Astrocyte (in vitro differentiated cells and primary cell): ENCODE measurements around the gene DNAH1. TPM values are rescaled to one million over a fixed set of nuclear protein-coding genes. Genes with fewer than 3 reads are reported as not detected.

Experiments used
- DNase-seq: peaks from one replicate; pipeline ENCODE4 v3.0.0-alpha.2; 2010; ENCODE audit warnings: low read depth
- FAIRE-seq: peaks from 2 replicates; lab custom pipeline; 2011; peaks lifted over from hg19 to GRCh38; lab: Jason Lieb, UNC
- H2AFZ ChIP-seq: 2 replicates; pipeline ENCODE4 v1.6.0; 2012; ENCODE audit warnings: low read depth, low read length, inconsistent platforms
- H3K27ac ChIP-seq: 2 replicates; pipeline ENCODE4 v1.5.1; 2011; ENCODE audit warnings: low read depth, low read length, inconsistent platforms
- H3K27me3 ChIP-seq: 2 replicates; pipeline ENCODE4 v1.6.0; 2011; ENCODE audit warnings: low read length, inconsistent platforms; ENCODE audit not compliant: insufficient read depth
- H3K36me3 ChIP-seq: 2 replicates; pipeline ENCODE4 v1.5.1; 2011; ENCODE audit warnings: low read length, inconsistent platforms; ENCODE audit not compliant: insufficient read depth
- H3K4me1 ChIP-seq: 2 replicates; pipeline ENCODE4 v1.5.1; 2011; ENCODE audit warnings: low read length, inconsistent platforms; ENCODE audit not compliant: insufficient read depth
- H3K4me2 ChIP-seq: 2 replicates; pipeline ENCODE4 v1.6.0; 2012; ENCODE audit warnings: low read length, inconsistent platforms
- H3K4me3 ChIP-seq: 2 replicates; pipeline ENCODE4 v1.5.1; 2011; ENCODE audit warnings: low read depth, mild to moderate bottlenecking, low read length, inconsistent platforms; ENCODE audit not compliant: insufficient read depth
- H3K79me2 ChIP-seq: 2 replicates; pipeline ENCODE4 v1.6.0; 2012; ENCODE audit warnings: mild to moderate bottlenecking, low read length, inconsistent platforms; ENCODE audit not compliant: insufficient read depth
- H3K9ac ChIP-seq: 2 replicates; pipeline ENCODE4 v1.6.0; 2012; ENCODE audit warnings: mild to moderate bottlenecking, low read length, inconsistent platforms
- H3K9me3 ChIP-seq: 2 replicates; pipeline ENCODE4 v1.5.1; 2012; ENCODE audit warnings: low read depth, mild to moderate bottlenecking, low read length, inconsistent platforms; ENCODE audit not compliant: insufficient read depth
- H4K20me1 ChIP-seq: 2 replicates; pipeline ENCODE4 v1.6.0; 2012; ENCODE audit warnings: low read length, inconsistent platforms; ENCODE audit not compliant: insufficient read depth
- H3K27ac Mint-ChIP-seq: one replicate; pipeline ENCODE4 v1.8.0; 2021; ENCODE audit warnings: mild to moderate bottlenecking, mixed read lengths; ENCODE audit not compliant: unreplicated experiment
- H3K27me3 Mint-ChIP-seq: one replicate; pipeline ENCODE4 v1.8.0; 2021; ENCODE audit warnings: low read depth, mixed read lengths; ENCODE audit not compliant: unreplicated experiment
- H3K36me3 Mint-ChIP-seq: one replicate; pipeline ENCODE4 v1.8.0; 2021; ENCODE audit warnings: low read depth, mixed read lengths; ENCODE audit not compliant: unreplicated experiment
- H3K4me1 Mint-ChIP-seq: one replicate; pipeline ENCODE4 v1.8.0; 2021; ENCODE audit warnings: low read depth, mixed read lengths; ENCODE audit not compliant: unreplicated experiment
- H3K4me3 Mint-ChIP-seq: one replicate; pipeline ENCODE4 v1.8.0; 2021; ENCODE audit warnings: mild to moderate bottlenecking, moderate library complexity, mixed read lengths; ENCODE audit not compliant: unreplicated experiment
- H3K9me3 Mint-ChIP-seq: one replicate; pipeline ENCODE4 v1.8.0; 2021; ENCODE audit warnings: mild to moderate bottlenecking, mixed read lengths; ENCODE audit not compliant: unreplicated experiment
- CTCF ChIP-seq: IDR thresholded peaks from 2 replicates; pipeline ENCODE4 v1.5.1; 2011; ENCODE audit warnings: low read depth, mild to moderate bottlenecking, inconsistent platforms, low read length, moderate library complexity; ENCODE audit not compliant: insufficient read depth
- EZH2 ChIP-seq: IDR thresholded peaks from 2 replicates; pipeline ENCODE4 v1.6.1; 2012; ENCODE audit warnings: mild to moderate bottlenecking, low read length, inconsistent platforms; ENCODE audit not compliant: insufficient read depth
- total RNA-seq: library from RNA; stranded (reverse); gene quantifications from 2 replicates; pipeline ENCODE4 v1.2.1, GENCODE V29; 2021

The DNAH1 gene
- total RNA-seq, 1 donor from 2014 or later: 2.3 TPM

- H3K9ac ChIP-seq: no peak overlapping the region
- Mint-ChIP-seq H3K27ac (no peak overlapping the region), H3K9me3 (no peaks in the 10 kb centered on the region), H3K36me3 (peaks cover 13% of the 10 kb centered on the region), H3K27me3 (peaks cover 12% of the 10 kb centered on the region), H3K4me1 (no peaks in the 10 kb centered on the region), H3K4me3 (no peak overlapping the region)
- no peaks in the 10 kb centered on the region for H3K79me2 ChIP-seq
- no peaks in the 10 kb centered on the region for H4K20me1 ChIP-seq
- no peaks in the 10 kb centered on the region for H3K4me1 ChIP-seq
- no peaks in the 10 kb centered on the region for H3K27me3 ChIP-seq
- no peak overlapping the region for H3K4me3 ChIP-seq
- no peak overlapping the region for H2AFZ ChIP-seq
- no peak overlapping the region for H3K4me2 ChIP-seq
- H3K27ac ChIP-seq: no peak overlapping the region
- TF ChIP-seq EZH2 (no peak), CTCF (no peak)
- no peaks in the 10 kb centered on the region for H3K36me3 ChIP-seq
- FAIRE-seq: no peak
- no peaks in the 10 kb centered on the region for H3K9me3 ChIP-seq
- DNase-seq: no peak
Measured at GRCh38 chr3:52355526-52355925, 39.4 kb downstream of the DNAH1 start.

- H3K9ac ChIP-seq: no peak overlapping the region
- H4K20me1 ChIP-seq: no peaks in the 10 kb centered on the region
- H3K4me3 ChIP-seq: no peak overlapping the region
- no peaks in the 10 kb centered on the region for H3K4me1 Mint-ChIP-seq
- H3K27me3 ChIP-seq: no peaks in the 10 kb centered on the region
- TF ChIP-seq EZH2 (no peak), CTCF (no peak)
- no peaks in the 10 kb centered on the region for H3K36me3 ChIP-seq
- peaks cover 14% of the 10 kb centered on the region for H3K27me3 Mint-ChIP-seq
- no peak overlapping the region for H3K4me2 ChIP-seq
- H3K4me1 ChIP-seq: no peaks in the 10 kb centered on the region
- peaks cover 13% of the 10 kb centered on the region for H3K36me3 Mint-ChIP-seq
- no peak for DNase-seq
- no peak overlapping the region for H2AFZ ChIP-seq
- H3K4me3 Mint-ChIP-seq: no peak overlapping the region
- no peaks in the 10 kb centered on the region for H3K79me2 ChIP-seq
- FAIRE-seq: no peak
- H3K27ac ChIP-seq: no peak overlapping the region
- no peaks in the 10 kb centered on the region for H3K9me3 Mint-ChIP-seq
- H3K9me3 ChIP-seq: no peaks in the 10 kb centered on the region
- no peak overlapping the region for H3K27ac Mint-ChIP-seq
Measured at GRCh38 chr3:52356126-52356525, 40.0 kb downstream of the DNAH1 start.

DNA sequence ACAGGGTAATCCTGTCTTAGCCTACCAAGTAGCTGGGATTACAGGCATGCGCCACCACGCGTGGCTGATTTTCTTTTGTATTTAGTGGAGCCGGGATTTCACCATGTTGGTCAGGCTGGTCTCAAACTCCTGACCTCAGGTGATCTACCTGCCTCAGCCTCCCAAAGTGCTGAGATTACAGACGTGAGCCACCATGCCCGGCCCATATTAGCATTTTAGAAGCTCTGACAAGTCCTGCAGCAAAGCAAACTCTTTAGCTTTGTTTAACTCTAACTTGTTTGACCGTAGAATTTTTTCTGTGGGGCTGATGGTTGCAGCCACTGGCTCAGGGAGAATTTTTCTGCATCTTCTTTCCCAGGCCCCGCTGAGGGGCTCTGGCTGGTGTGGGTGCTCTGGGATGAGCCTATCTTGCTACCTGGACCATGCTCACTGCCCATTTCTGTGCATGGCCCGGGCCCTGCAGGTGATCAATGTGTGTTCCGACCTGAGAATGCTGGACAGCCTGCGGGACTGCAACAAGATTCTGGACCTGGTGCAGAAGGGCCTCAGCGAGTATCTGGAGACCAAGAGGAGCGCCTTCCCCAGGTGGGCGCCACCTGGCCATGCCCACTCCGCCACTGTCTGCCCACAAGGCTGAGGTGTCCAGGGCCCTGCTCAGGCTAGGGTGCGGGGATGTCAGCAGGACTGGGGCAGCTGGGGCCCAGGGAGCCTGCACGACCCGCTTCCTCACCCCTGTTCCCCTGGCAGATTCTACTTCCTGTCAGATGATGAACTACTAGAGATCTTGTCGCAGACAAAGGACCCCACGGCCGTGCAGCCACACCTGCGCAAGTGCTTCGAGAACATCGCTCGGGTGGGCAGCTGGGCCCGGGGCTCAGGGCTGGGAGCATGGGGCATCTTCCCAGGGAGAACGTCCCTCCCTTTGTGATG lies 41.3 kb downstream of the DNAH1 start:
- no peak overlapping the region for H2AFZ ChIP-seq
- H3K4me2 ChIP-seq: no peak overlapping the region
- no peaks in the 10 kb centered on the region for H3K4me1 Mint-ChIP-seq
- H3K4me3 ChIP-seq: no peak overlapping the region
- no peaks in the 10 kb centered on the region for H3K27me3 ChIP-seq
- no peaks in the 10 kb centered on the region for H3K79me2 ChIP-seq
- no peak overlapping the region for H3K27ac Mint-ChIP-seq
- H3K4me1 ChIP-seq: no peaks in the 10 kb centered on the region
- TF ChIP-seq EZH2: no peak
- TF ChIP-seq CTCF: no peak
- no peak overlapping the region for H3K4me3 Mint-ChIP-seq
- no peak for FAIRE-seq
- H3K27ac ChIP-seq: no peak overlapping the region
- H3K36me3 ChIP-seq: no peaks in the 10 kb centered on the region
- H3K9me3 ChIP-seq: no peaks in the 10 kb centered on the region
- no peak for DNase-seq
- peaks cover 6% of the 10 kb centered on the region for H3K36me3 Mint-ChIP-seq
- no peaks in the 10 kb centered on the region for H4K20me1 ChIP-seq
- no peaks in the 10 kb centered on the region for H3K9me3 Mint-ChIP-seq
- no peak overlapping the region for H3K9ac ChIP-seq
- peaks cover 14% of the 10 kb centered on the region for H3K27me3 Mint-ChIP-seq
